ENCODE data around the gene TEX51. TPM values are rescaled to one million over a fixed set of nuclear protein-coding genes. Genes with fewer than 3 reads are reported as not detected.

TEX51 gene
- total RNA-seq, 6 experiments from 2014 or later: 0.66 TPM; not detected in 5

GRCh38 chr2:126913881-126914615 lies 15.4 kb downstream of the TEX51 start:
- no peaks in the 10 kb centered on the region for H3K27me3 ChIP-seq
- no peaks in the 10 kb centered on the region for H3K36me3 ChIP-seq
- WGBS (ENCODE audit: insufficient coverage, low coverage, low lambda C conversion rate, missing lambda C conversion rate): 49% methylated on average over 4 of the region's 10 CpGs
- intact Hi-C loops (cut with DNase I): no loop called here
- ATAC-seq: no peak
- peak in 1 of 3 donors; percentile 10 for DNase-seq
- H3K27ac ChIP-seq: no peak overlapping the region
- H3K9me3 ChIP-seq: no peaks in the 10 kb centered on the region
- H3K4me1 ChIP-seq: no peaks in the 10 kb centered on the region
- H3K4me3 ChIP-seq: no peak overlapping the region
- TF ChIP-seq, protein P1, sequence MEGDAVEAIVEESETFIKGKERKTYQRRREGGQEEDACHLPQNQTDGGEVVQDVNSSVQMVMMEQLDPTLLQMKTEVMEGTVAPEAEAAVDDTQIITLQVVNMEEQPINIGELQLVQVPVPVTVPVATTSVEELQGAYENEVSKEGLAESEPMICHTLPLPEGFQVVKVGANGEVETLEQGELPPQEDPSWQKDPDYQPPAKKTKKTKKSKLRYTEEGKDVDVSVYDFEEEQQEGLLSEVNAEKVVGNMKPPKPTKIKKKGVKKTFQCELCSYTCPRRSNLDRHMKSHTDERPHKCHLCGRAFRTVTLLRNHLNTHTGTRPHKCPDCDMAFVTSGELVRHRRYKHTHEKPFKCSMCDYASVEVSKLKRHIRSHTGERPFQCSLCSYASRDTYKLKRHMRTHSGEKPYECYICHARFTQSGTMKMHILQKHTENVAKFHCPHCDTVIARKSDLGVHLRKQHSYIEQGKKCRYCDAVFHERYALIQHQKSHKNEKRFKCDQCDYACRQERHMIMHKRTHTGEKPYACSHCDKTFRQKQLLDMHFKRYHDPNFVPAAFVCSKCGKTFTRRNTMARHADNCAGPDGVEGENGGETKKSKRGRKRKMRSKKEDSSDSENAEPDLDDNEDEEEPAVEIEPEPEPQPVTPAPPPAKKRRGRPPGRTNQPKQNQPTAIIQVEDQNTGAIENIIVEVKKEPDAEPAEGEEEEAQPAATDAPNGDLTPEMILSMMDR (IDR thresholded peaks at IDR 0.05): no peak
- TF ChIP-seq POLR2A (IDR thresholded peaks at IDR 0.05): no peak

DNA sequence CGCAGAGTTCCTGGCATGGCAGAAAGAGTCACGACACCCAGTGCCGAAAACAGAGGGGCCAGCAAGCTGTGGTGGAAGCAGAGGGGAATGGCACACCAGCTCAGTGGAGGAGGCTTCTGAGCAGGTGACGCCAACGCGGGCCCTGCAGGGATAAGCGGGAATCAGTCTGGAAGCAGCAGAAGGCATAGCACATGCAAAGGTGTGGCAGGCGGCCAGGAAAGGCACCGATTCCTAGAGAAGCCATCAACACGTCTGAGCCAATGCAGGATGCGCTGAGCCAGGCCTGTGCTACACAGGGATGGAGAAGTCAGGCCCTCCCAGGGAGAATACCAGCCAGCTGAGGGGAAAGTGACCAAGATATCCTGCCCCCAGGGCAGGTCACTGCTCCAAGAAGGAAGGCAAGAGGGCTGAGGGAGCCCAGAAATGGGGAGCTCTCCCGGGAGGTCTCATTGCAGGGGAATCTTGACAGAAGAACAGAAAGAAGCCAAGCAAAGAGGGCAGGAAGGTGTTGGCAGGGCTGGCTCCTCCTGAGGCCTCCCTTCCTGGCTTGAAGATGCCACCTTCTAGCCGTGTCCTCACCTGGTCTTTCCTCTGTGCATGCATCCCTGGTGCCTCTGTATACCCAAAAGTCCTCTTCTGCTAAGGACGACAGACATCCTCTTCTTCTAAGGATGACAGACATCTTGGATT lies 16.3 kb downstream of the TEX51 start:
- 81% methylated on average over 6 of the region's 14 CpGs for WGBS (ENCODE audit: insufficient coverage, low coverage, low lambda C conversion rate, missing lambda C conversion rate)
- peak in 2 of 3 donors; percentile 38 to 48 for DNase-seq

DNA sequence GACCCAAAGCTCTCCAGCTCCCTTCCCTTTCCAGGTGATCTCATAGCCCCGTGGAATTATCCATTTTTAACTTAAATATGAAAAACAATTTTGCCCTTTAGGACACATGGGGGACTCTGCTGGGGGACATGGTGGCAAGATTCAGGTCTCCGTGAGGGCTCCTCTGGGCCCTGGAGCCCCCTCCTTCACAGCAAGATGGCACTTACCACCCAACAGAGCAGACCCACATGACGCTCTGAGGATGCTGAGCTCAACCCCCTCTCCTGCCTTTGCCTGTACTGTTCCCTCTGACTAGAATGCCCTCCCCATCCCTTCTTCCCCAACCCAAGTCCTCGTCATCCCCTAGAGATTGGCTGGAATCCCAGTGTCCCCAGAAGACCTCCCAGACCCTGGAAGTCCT lies 17.2 kb downstream of the TEX51 start:
- H3K9me3 ChIP-seq: no peaks in the 10 kb centered on the region
- 41% methylated on average over 2 of the region's 4 CpGs for WGBS (ENCODE audit: insufficient coverage, low coverage, low lambda C conversion rate, missing lambda C conversion rate)
- H3K4me1 ChIP-seq: no peaks in the 10 kb centered on the region
- H3K27ac ChIP-seq: no peak overlapping the region
- DNase-seq (peak in 1 of 3 donors; percentile 9), ATAC-seq (no peak)
- no peaks in the 10 kb centered on the region for H3K36me3 ChIP-seq
- intact Hi-C loops (cut with DNase I): no loop called here
- no peak for TF ChIP-seq POLR2A (IDR thresholded peaks at IDR 0.05)
- TF ChIP-seq, protein P1 (IDR thresholded peaks at IDR 0.05): no peak
- H3K27me3 ChIP-seq: no peaks in the 10 kb centered on the region
- no peak overlapping the region for H3K4me3 ChIP-seq

More for the DNA sequence above, 16.3 kb downstream of the TEX51 start:
- no peak overlapping the region for H3K27ac ChIP-seq
- intact Hi-C loops (cut with DNase I): no loop called here
- H3K27me3 ChIP-seq: no peaks in the 10 kb centered on the region
- H3K36me3 ChIP-seq: no peaks in the 10 kb centered on the region
- ATAC-seq: no peak
- no peaks in the 10 kb centered on the region for H3K4me1 ChIP-seq
- H3K4me3 ChIP-seq: no peak overlapping the region
- TF ChIP-seq, protein P1 (IDR thresholded peaks at IDR 0.05): no peak
- TF ChIP-seq POLR2A (IDR thresholded peaks at IDR 0.05): no peak
- H3K9me3 ChIP-seq: no peaks in the 10 kb centered on the region

DNA sequence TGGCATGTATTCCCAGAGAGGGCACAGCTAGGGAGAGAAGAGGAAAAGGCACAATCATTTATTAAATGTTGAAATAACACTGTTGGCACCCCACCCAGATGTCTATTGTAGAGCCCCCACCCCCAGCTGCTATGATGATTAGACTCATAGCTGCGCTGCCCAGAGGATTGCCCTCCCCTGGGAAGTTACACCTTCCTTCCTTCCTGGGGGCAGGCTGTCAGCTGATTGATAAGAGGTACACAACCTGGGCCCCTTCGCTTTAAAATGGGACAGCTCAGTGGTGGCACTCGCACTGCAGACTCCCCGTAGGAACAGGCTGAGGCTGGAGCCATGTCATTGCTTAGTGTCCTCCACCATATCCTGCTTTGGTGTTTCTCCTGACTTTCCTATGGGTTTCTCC lies 18.1 kb downstream of the TEX51 start:
- DNase-seq: peak in 1 of 3 donors; percentile 5
- intact Hi-C loops (cut with DNase I): no loop called here

More for the DNA sequence above, 18.1 kb downstream of the TEX51 start:
- WGBS (ENCODE audit: insufficient coverage, low coverage, low lambda C conversion rate, missing lambda C conversion rate): no CpG with 5 or more reads among the region's 4 CpGs
- H3K4me3 ChIP-seq: no peak overlapping the region
- ATAC-seq: no peak
- TF ChIP-seq, protein P1 (IDR thresholded peaks at IDR 0.05): no peak
- no peak for TF ChIP-seq POLR2A (IDR thresholded peaks at IDR 0.05)
- no peaks in the 10 kb centered on the region for H3K27me3 ChIP-seq
- no peaks in the 10 kb centered on the region for H3K9me3 ChIP-seq
- no peak overlapping the region for H3K27ac ChIP-seq
- H3K36me3 ChIP-seq: no peaks in the 10 kb centered on the region
- no peaks in the 10 kb centered on the region for H3K4me1 ChIP-seq

All from right lobe of liver (tissue), 6 donors.